ENCODE data around the gene CAPZB. TPM values are rescaled to one million over a fixed set of nuclear protein-coding genes. Genes with fewer than 3 reads are reported as not detected.

CAPZB gene
- total RNA-seq, 1 donor from 2014 or later, result 403 TPM

- Mint-ChIP-seq H3K36me3 (ENCODE audit: unreplicated experiment) (peaks cover 39% of the 10 kb centered on the region), H3K4me3 (ENCODE audit: unreplicated experiment) (no peak overlapping the region), H3K9me3 (ENCODE audit: unreplicated experiment) (no peaks in the 10 kb centered on the region), H3K27ac (ENCODE audit: unreplicated experiment) (no peak overlapping the region), H3K4me1 (ENCODE audit: unreplicated experiment) (no peaks in the 10 kb centered on the region), H3K27me3 (ENCODE audit: unreplicated experiment) (no peaks in the 10 kb centered on the region)
- no peak for DNase-seq (ENCODE audit: extremely low spot score, unreplicated experiment)
- no peak for TF ChIP-seq CTCF (IDR thresholded peaks at IDR 0.05)
These were observed 137.7 kb downstream of the CAPZB start for GRCh38 chr1:19347533-19348172.

GRCh38 chr1:19346026-19346425 is 139.3 kb downstream of the CAPZB start:
- Mint-ChIP-seq H3K27ac (ENCODE audit: unreplicated experiment) (no peak overlapping the region), H3K27me3 (ENCODE audit: unreplicated experiment) (no peaks in the 10 kb centered on the region), H3K9me3 (ENCODE audit: unreplicated experiment) (no peaks in the 10 kb centered on the region), H3K36me3 (ENCODE audit: unreplicated experiment) (peaks cover 37% of the 10 kb centered on the region), H3K4me1 (ENCODE audit: unreplicated experiment) (peaks cover 5% of the 10 kb centered on the region), H3K4me3 (ENCODE audit: unreplicated experiment) (no peak overlapping the region)
- DNase-seq (ENCODE audit: extremely low spot score, unreplicated experiment), result no peak
- no peak for TF ChIP-seq CTCF (IDR thresholded peaks at IDR 0.05)

DNA sequence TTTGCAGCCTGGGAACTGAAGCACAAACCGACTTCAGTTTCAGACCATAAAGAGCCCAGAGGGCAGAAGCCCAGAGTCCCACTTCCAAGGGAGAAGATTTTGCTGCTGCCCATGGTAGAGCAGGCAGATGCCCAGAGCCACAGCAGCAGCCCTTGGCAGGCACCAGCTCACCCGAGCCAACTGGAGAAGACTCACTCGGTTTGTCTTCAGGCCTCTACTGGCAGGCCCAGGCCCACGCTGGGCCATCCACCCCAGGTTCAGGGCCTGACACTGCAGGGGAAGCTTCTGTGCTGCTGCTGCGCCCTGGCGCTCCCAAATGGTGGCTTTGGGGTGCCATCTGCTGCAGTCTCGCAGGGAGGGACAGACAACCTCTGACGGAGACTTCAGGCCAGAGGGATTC is 139.9 kb downstream of the CAPZB start:
- Mint-ChIP-seq H3K27ac (ENCODE audit: unreplicated experiment) (no peak overlapping the region), H3K9me3 (ENCODE audit: unreplicated experiment) (no peaks in the 10 kb centered on the region), H3K4me1 (ENCODE audit: unreplicated experiment) (peaks cover 5% of the 10 kb centered on the region), H3K4me3 (ENCODE audit: unreplicated experiment) (no peak overlapping the region), H3K36me3 (ENCODE audit: unreplicated experiment) (peaks cover 36% of the 10 kb centered on the region), H3K27me3 (ENCODE audit: unreplicated experiment) (no peaks in the 10 kb centered on the region)
- no peak for TF ChIP-seq CTCF (IDR thresholded peaks at IDR 0.05)
- no peak for DNase-seq (ENCODE audit: extremely low spot score, unreplicated experiment)

DNA sequence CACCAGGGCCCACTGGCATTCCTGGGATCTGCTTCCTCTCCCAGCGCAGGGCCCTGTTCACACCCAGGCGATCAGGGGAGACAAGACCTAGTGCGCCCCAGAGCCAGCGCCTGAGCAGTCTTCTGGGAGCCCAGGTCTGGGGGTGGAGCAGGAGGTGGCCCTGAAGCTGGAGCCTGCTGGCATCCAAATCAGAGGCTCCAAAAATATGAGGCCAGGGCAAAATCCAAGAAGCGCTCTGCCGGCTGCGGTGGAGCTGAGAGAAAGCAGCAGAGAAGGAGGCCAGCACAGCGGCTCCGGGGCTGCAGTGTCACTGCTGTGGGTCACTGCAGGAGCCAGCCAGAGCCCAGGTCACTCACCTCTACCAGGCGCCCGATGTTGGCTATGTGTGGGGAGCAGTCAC is 140.5 kb downstream of the CAPZB start:
- Mint-ChIP-seq H3K4me1 (ENCODE audit: unreplicated experiment) (peaks cover 5% of the 10 kb centered on the region), H3K27me3 (ENCODE audit: unreplicated experiment) (no peaks in the 10 kb centered on the region), H3K36me3 (ENCODE audit: unreplicated experiment) (peaks cover 30% of the 10 kb centered on the region), H3K27ac (ENCODE audit: unreplicated experiment) (no peak overlapping the region), H3K4me3 (ENCODE audit: unreplicated experiment) (no peak overlapping the region), H3K9me3 (ENCODE audit: unreplicated experiment) (no peaks in the 10 kb centered on the region)
- DNase-seq (ENCODE audit: extremely low spot score, unreplicated experiment), result no peak
- no peak for TF ChIP-seq CTCF (IDR thresholded peaks at IDR 0.05)

DNA sequence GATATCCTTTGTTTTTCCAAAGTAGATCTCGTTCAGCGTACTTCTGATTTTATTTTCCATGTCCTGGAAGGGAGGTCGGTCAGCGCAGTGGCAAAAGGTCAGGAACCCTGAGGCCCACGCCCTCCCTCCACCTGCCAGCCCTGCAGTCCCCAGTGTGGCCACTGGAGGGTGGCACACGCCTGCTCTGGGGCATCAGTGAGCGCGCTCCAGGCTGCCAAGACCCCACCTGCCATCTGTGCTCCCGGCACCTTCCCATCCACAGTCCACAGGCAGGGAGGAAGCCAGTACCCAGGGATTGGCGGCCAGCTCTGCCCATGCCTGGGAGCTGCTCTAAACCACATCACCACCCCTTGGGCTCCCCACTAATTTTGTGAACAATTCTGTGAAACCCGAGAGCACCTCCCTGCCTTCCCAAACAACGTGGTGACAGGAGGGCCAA is 140.9 kb downstream of the CAPZB start:
- no peak overlapping the region for H3K27ac Mint-ChIP-seq (ENCODE audit: unreplicated experiment)
- H3K36me3 Mint-ChIP-seq (ENCODE audit: unreplicated experiment), result peaks cover 28% of the 10 kb centered on the region
- H3K27me3 Mint-ChIP-seq (ENCODE audit: unreplicated experiment), result no peaks in the 10 kb centered on the region
- peaks cover 5% of the 10 kb centered on the region for H3K4me1 Mint-ChIP-seq (ENCODE audit: unreplicated experiment)
- H3K4me3 Mint-ChIP-seq (ENCODE audit: unreplicated experiment), result no peak overlapping the region
- DNase-seq (ENCODE audit: extremely low spot score, unreplicated experiment), result no peak
- TF ChIP-seq CTCF (IDR thresholded peaks at IDR 0.05), result peak; percentile 84
- no peaks in the 10 kb centered on the region for H3K9me3 Mint-ChIP-seq (ENCODE audit: unreplicated experiment)

Measured in osteocyte (in vitro differentiated cells).